K562 (cell line): ENCODE data around the gene APOL3. TPM values are rescaled to one million over a fixed set of nuclear protein-coding genes. Genes with fewer than 3 reads are reported as not detected.

ENCODE experiments used
- ETV5 ChIP-seq: sonication (generic); formaldehyde crosslinking; IDR thresholded peaks from 2 replicates; pipeline ENCODE4 v1.4.0; 2020; ENCODE audit warnings: low read depth, mild to moderate bottlenecking, missing genetic modification reagents
- FOXM1 ChIP-seq, 2 experiments: fragments of 450-650 bp in 1 of 2; sonication (generic) in 1 of 2; formaldehyde crosslinking in 1 of 2; IDR thresholded peaks; 2 replicates each; pipeline versions ENCODE4 v1.6.1 to v1.9.0; 2017 to 2022; ENCODE audit warnings: low read depth in 2 of 2, mild to moderate bottlenecking in 2 of 2, missing genetic modification reagents in 1 of 2, moderate library complexity in 1 of 2
- GATA2 ChIP-seq: sonication (generic); formaldehyde crosslinking; IDR thresholded peaks from 2 replicates; pipeline ENCODE4 v1.4.0; 2020; ENCODE audit warnings: mild to moderate bottlenecking, missing genetic modification reagents
- HSF4 ChIP-seq: fragments of 250-450 bp; sonication (Bioruptor Pico); IDR thresholded peaks from 2 replicates; pipeline ENCODE4 v2.1.2; 2022; ENCODE audit warnings: mild to moderate bottlenecking, moderate library complexity, borderline replicate concordance
- IFI16 ChIP-seq: fragments of 250-450 bp; sonication (Bioruptor Pico); IDR thresholded peaks from 2 replicates; pipeline ENCODE4 v2.1.2; 2022; ENCODE audit warnings: mild to moderate bottlenecking, inconsistent platforms
- ILF3 ChIP-seq: fragments of 450-650 bp; IDR thresholded peaks from 2 replicates; pipeline ENCODE4 v1.6.1; 2018; ENCODE audit warnings: antibody characterized with exemption, mild to moderate bottlenecking, moderate library complexity, borderline replicate concordance
- IRF2 ChIP-seq: sonication (generic); formaldehyde crosslinking; IDR thresholded peaks from 2 replicates; pipeline ENCODE4 v1.8.1; 2022; ENCODE audit warnings: mild to moderate bottlenecking, missing genetic modification reagents
- KHSRP ChIP-seq: fragments of 450-650 bp; IDR thresholded peaks from 2 replicates; pipeline ENCODE4 v1.6.1; 2017
- MBD2 ChIP-seq: sonication (generic); IDR thresholded peaks from 2 replicates; pipeline ENCODE4 v1.6.1; 2016; ENCODE audit warnings: low read depth, borderline replicate concordance
- NCOR1 ChIP-seq: fragments of 450-650 bp; IDR thresholded peaks from 2 replicates; pipeline ENCODE4 v1.6.1; 2016; ENCODE audit warnings: mild to moderate bottlenecking, moderate library complexity
- NEUROD1 ChIP-seq: fragments of 150-350 bp; IDR thresholded peaks from 2 replicates; pipeline ENCODE4 v1.6.1; 2014; ENCODE audit warnings: borderline replicate concordance, low read length, low read depth; ENCODE audit not compliant: partially characterized antibody
- NFATC3 ChIP-seq: fragments of 450-650 bp; IDR thresholded peaks from 2 replicates; pipeline ENCODE4 v1.6.1; 2017; ENCODE audit warnings: mild to moderate bottlenecking
- POLR3G ChIP-seq: IDR thresholded peaks from 2 replicates; pipeline ENCODE4 v1.6.1; 2011; ENCODE audit not compliant: insufficient read length, insufficient replicate concordance; ENCODE audit errors: extremely low read depth
- TAL1 ChIP-seq: fragments of 450-650 bp; IDR thresholded peaks from 2 replicates; pipeline ENCODE4 v1.6.1; 2016; ENCODE audit warnings: mild to moderate bottlenecking
- XRCC3 ChIP-seq: fragments of 450-650 bp; IDR thresholded peaks from 2 replicates; pipeline ENCODE4 v1.6.1; 2017; ENCODE audit warnings: mild to moderate bottlenecking, moderate library complexity
- ZNF133 ChIP-seq: fragments of 250-450 bp; sonication (Bioruptor Pico); IDR thresholded peaks from 2 replicates; pipeline ENCODE4 v1.4.0; 2020; ENCODE audit warnings: mild to moderate bottlenecking
- ZNF140 ChIP-seq: fragments of 250-450 bp; sonication (Bioruptor Pico); IDR thresholded peaks from 2 replicates; pipeline ENCODE4 v1.8.0; 2021; ENCODE audit warnings: moderate library complexity, mild to moderate bottlenecking, inconsistent platforms
- ZNF224 ChIP-seq: sonication (generic); formaldehyde crosslinking; IDR thresholded peaks from 2 replicates; pipeline ENCODE4 v1.8.0; 2022; ENCODE audit warnings: mild to moderate bottlenecking, missing genetic modification reagents
- ZNF274 ChIP-seq: IDR thresholded peaks from 2 replicates; pipeline ENCODE4 v1.6.1; 2011; ENCODE audit warnings: low read depth, mild to moderate bottlenecking, low read length, moderate library complexity, borderline replicate concordance
- ZNF311 ChIP-seq: fragments of 250-450 bp; sonication (Bioruptor Pico); IDR thresholded peaks from 2 replicates; pipeline ENCODE4 v1.4.0; 2020; ENCODE audit warnings: mild to moderate bottlenecking, moderate library complexity
- ZNF354B ChIP-seq: fragments of 250-450 bp; sonication (Bioruptor Pico); IDR thresholded peaks from 2 replicates; pipeline ENCODE4 v1.4.0; 2020
- ZNF507 ChIP-seq: conservative IDR thresholded peaks from 2 replicates; pipeline ENCODE4 v1.6.1; 2017; ENCODE audit warnings: missing genetic modification characterization, missing compliant biosample characterization
- ZNF586 ChIP-seq: fragments of 450-650 bp; formaldehyde crosslinking; conservative IDR thresholded peaks from 2 replicates; pipeline ENCODE4 v1.4.0; 2020; ENCODE audit warnings: mild to moderate bottlenecking, moderate library complexity
- ZSCAN32 ChIP-seq: fragments of 450-650 bp; formaldehyde crosslinking; IDR thresholded peaks from 2 replicates; pipeline ENCODE4 v1.4.0; 2020; ENCODE audit warnings: mild to moderate bottlenecking, moderate library complexity
- polyA plus RNA-seq, 8 experiments: library from polyadenylated mRNA; depleted of rRNA in 4 of 8; stranded (reverse) in 5 of 8; unstranded in 3 of 8; fragments of >200 nt; fragmentation: Nextera tagmentation in 2 of 8; fragmentation: Illumina TruSeq in 1 of 8; extraction: Ambion mirVana in 2 of 8; extraction: Trizol in 1 of 8; gene quantifications; 2 replicates each; pipeline versions ENCODE4 v1.2.1 to v1.2.3, GENCODE V29; 2011 to 2014; ENCODE audit warnings: inconsistent platforms in 1 of 8, missing spikeins in 1 of 8
- total RNA-seq, 7 experiments: library from RNA; depleted of rRNA in 6 of 7; stranded (reverse); fragments of >200 nt in 6 of 7; fragmentation: Illumina TruSeq in 2 of 7; extraction: Trizol in 2 of 7; gene quantifications; 2 replicates each; pipeline versions ENCODE4 v1.2.1 to v1.2.3, GENCODE V29; 2011 to 2021; ENCODE audit warnings: low replicate concordance in 1 of 7
- TF ChIP-seq, protein P1 (sequence below): sonication (generic); formaldehyde crosslinking; IDR thresholded peaks from 2 replicates; pipeline ENCODE4 v1.8.0; 2023; ENCODE audit warnings: mild to moderate bottlenecking, missing genetic modification reagents
- TF ChIP-seq, protein P2 (sequence below): sonication (generic); IDR thresholded peaks from 2 replicates; pipeline ENCODE4 v1.6.1; 2016

The APOL3 gene
- total and polyA plus RNA-seq, 9 of the 15 experiments (the other 6 are each of a cell fraction or from before 2014, with no cell fraction given) = 0.25 to 1.1 (median 0.56) TPM; not detected in 1

DNA sequence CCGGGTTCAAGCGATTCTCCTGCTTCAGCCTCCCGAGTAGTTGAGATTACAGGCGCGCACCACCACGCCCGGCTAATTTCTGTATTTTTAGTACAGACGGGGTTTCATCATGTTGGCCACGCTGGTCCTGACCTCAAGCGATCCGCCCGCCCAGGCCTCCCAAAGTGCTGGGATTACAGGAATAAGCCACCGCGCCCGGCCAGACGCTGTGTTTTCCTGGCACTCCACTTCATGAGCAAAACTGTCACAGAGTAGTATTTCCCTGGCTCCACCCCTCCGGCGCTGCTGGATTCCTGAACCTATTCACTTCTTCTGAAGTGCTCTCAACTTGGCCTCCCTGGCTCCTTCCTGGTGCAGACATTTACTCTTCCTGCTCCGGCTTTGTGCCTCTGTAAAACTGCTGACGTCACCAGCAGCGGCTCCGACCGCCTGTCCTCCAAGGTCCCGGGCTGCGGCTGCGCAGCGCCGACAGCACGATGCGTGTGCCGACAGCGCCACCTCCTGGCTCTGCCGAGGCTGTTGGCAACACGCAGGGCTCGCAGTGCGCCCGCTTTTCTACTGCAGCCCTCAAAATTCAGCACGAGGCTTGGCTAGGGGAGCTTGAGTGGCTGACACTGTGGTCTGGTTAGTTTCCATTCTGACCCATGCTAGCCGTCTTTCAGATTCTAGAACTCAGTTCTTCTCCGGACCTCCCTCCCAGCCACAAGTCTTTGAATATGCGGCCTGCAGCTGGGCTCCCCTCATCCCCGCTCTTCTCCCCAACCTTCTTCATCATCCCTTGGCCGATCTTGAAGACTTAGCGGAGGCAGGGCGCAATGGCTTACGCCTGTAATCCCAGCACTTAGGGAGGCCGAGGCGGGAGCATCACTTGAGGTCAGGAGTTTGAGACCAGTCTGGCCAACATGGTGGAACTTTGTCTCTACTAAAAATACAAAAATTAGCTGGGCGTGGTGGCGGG lies 36.6 kb downstream of the APOL3 start (continued):
- TF ChIP-seq ZNF224 (CRISPR knock-in tag) (no peak), ZNF133 (no peak), ZNF586 (no peak), IFI16 (CRISPR knock-in tag) (no peak), ZNF140 (CRISPR knock-in tag) (no peak), ILF3 (no peak), XRCC3 (no peak), TAL1 (no peak), ZNF311 (no peak), NFATC3 (no peak), ZNF274 (no peak), IRF2 (no peak), ZSCAN32 (CRISPR knock-in tag) (no peak), NCOR1 (no peak), NEUROD1 (no peak), HSF4 (CRISPR knock-in tag) (no peak), POLR3G (no peak), KHSRP (0 out of 2 replicates have a peak, but pooled peaks have one; percentile 18), ZNF507 (tag) (no peak), MBD2 (no peak), FOXM1 (IDR thresholded peaks at IDR 0.05; ENCODE audit: low read depth) (no peak), FOXM1 (CRISPR knock-in tag; IDR thresholded peaks at IDR 0.05; ENCODE audit: low read depth) (no peak), GATA2 (CRISPR knock-in tag) (no peak), ETV5 (CRISPR knock-in tag) (no peak), ZNF354B (CRISPR knock-in tag) (no peak)
- TF ChIP-seq, protein P1, sequence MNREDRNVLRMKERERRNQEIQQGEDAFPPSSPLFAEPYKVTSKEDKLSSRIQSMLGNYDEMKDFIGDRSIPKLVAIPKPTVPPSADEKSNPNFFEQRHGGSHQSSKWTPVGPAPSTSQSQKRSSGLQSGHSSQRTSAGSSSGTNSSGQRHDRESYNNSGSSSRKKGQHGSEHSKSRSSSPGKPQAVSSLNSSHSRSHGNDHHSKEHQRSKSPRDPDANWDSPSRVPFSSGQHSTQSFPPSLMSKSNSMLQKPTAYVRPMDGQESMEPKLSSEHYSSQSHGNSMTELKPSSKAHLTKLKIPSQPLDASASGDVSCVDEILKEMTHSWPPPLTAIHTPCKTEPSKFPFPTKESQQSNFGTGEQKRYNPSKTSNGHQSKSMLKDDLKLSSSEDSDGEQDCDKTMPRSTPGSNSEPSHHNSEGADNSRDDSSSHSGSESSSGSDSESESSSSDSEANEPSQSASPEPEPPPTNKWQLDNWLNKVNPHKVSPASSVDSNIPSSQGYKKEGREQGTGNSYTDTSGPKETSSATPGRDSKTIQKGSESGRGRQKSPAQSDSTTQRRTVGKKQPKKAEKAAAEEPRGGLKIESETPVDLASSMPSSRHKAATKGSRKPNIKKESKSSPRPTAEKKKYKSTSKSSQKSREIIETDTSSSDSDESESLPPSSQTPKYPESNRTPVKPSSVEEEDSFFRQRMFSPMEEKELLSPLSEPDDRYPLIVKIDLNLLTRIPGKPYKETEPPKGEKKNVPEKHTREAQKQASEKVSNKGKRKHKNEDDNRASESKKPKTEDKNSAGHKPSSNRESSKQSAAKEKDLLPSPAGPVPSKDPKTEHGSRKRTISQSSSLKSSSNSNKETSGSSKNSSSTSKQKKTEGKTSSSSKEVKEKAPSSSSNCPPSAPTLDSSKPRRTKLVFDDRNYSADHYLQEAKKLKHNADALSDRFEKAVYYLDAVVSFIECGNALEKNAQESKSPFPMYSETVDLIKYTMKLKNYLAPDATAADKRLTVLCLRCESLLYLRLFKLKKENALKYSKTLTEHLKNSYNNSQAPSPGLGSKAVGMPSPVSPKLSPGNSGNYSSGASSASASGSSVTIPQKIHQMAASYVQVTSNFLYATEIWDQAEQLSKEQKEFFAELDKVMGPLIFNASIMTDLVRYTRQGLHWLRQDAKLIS (CRISPR knock-in tag) = no peak
- TF ChIP-seq, protein P2, sequence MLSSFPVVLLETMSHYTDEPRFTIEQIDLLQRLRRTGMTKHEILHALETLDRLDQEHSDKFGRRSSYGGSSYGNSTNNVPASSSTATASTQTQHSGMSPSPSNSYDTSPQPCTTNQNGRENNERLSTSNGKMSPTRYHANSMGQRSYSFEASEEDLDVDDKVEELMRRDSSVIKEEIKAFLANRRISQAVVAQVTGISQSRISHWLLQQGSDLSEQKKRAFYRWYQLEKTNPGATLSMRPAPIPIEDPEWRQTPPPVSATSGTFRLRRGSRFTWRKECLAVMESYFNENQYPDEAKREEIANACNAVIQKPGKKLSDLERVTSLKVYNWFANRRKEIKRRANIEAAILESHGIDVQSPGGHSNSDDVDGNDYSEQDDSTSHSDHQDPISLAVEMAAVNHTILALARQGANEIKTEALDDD = no peak
